GM10266 (cell line): ENCODE data around the gene DENND1B.
A peak's percentile ranks its signal among the peaks of the same experiment; 100 is the strongest.

Experiments
- DNase-seq: peaks from one replicate; pipeline ENCODE4 v3.0.0; 2012; ENCODE audit errors: extremely low spot score
- CTCF ChIP-seq: IDR thresholded peaks from 2 replicates; pipeline ENCODE4 v1.5.1; 2012; ENCODE audit warnings: mild to moderate bottlenecking, low read depth; ENCODE audit not compliant: control insufficient read depth, insufficient read depth; ENCODE audit errors: missing control alignments

Gene DENND1B

GRCh38 chr1:197541411-197541810, 233.9 kb downstream of the DENND1B start:
- TF ChIP-seq CTCF = no peak
- no peak for DNase-seq

- DNase-seq = peak; percentile 7
- peak; percentile 36 for TF ChIP-seq CTCF
These were observed 248.4 kb downstream of the DENND1B start for GRCh38 chr1:197526736-197527371.

- peak; percentile 21 for DNase-seq
- peak; percentile 58 for TF ChIP-seq CTCF
These were observed 254.1 kb downstream of the DENND1B start for GRCh38 chr1:197521118-197521739.

- peak; percentile 39 for TF ChIP-seq CTCF
- DNase-seq = peak; percentile 9
These were observed 255.4 kb downstream of the DENND1B start for GRCh38 chr1:197519741-197520334.

- no peak for TF ChIP-seq CTCF
- no peak for DNase-seq
These were observed 259.9 kb downstream of the DENND1B start for GRCh38 chr1:197515421-197515820.

- DNase-seq = no peak
- TF ChIP-seq CTCF = no peak
These were observed 264.4 kb downstream of the DENND1B start for GRCh38 chr1:197510691-197511378.
